IMR-90 (cell line): ENCODE measurements around the gene TMEM95. TPM values are rescaled to one million over a fixed set of nuclear protein-coding genes. Genes with fewer than 3 reads are reported as not detected.

Experiments
- ATAC-seq: fragments of 200-7000 bp; cut with Tn5 transposase; 2 replicates; pipeline ENCODE4 v1.9.1; 2020; ENCODE audit warnings: low read depth, mild to moderate bottlenecking, moderate library complexity
- BruUV-seq: library from RNA; stranded (reverse); fragments of 400-500 nt; replicated peaks from 2 replicates; lab custom pipeline; 2021; lab: Mats Ljungman, UMichigan
- CTCF ChIA-PET: fragments of 300-600 bp; formaldehyde crosslinking; extraction: SDS; loops from one replicate; lab custom pipeline; 2021; ENCODE audit warnings: antibody characterized with exemption; lab: Yijun Ruan, JAX
- POLR2A ChIA-PET: fragments of 300-600 bp; sonication (Branson Sonifier 250); formaldehyde crosslinking; loops from one replicate; lab custom pipeline; 2022; ENCODE audit warnings: antibody characterized with exemption; ENCODE audit not compliant: unreplicated experiment; lab: Charles Lee
- DNase-seq: peaks from one replicate; pipeline ENCODE4 v3.0.0; 2013
- H2AFZ ChIP-seq: replicated peaks from 2 replicates; pipeline ENCODE3; 2013; ENCODE audit warnings: low read length, mild to moderate bottlenecking; ENCODE audit not compliant: poor library complexity
- H2AK5ac ChIP-seq: 2 replicates; pipeline ENCODE4 v1.6.1; 2013; ENCODE audit warnings: low read depth, low read length, inconsistent platforms
- H2AK9ac ChIP-seq: replicated peaks from 2 replicates; pipeline ENCODE3; 2013; ENCODE audit warnings: mild to moderate bottlenecking, low read depth, low read length, moderate library complexity; ENCODE audit not compliant: poor library complexity
- H2BK120ac ChIP-seq: 2 replicates; pipeline ENCODE4 v1.6.1; 2013; ENCODE audit warnings: low read depth, low read length, inconsistent platforms
- H2BK15ac ChIP-seq: 3 replicates; pipeline ENCODE4 v1.6.1; 2013; ENCODE audit warnings: low read depth, low read length, inconsistent platforms
- H2BK20ac ChIP-seq: 2 replicates; pipeline ENCODE4 v1.6.1; 2013; ENCODE audit warnings: low read depth, mild to moderate bottlenecking, inconsistent platforms, low read length, moderate library complexity
- H2BK5ac ChIP-seq: 2 replicates; pipeline ENCODE4 v1.6.1; 2013; ENCODE audit warnings: mild to moderate bottlenecking, low read depth, low read length, inconsistent platforms; ENCODE audit not compliant: poor library complexity, severe bottlenecking
- H3K14ac ChIP-seq: replicated peaks from 2 replicates; pipeline ENCODE4 v1.6.1; 2013; ENCODE audit warnings: low read depth, low read length, inconsistent platforms
- H3K18ac ChIP-seq: 2 replicates; pipeline ENCODE4 v1.6.1; 2013; ENCODE audit warnings: low read depth, low read length, control low read depth
- H3K23ac ChIP-seq: 2 replicates; pipeline ENCODE4 v1.6.1; 2013; ENCODE audit warnings: low read depth, low read length, inconsistent platforms
- H3K27ac ChIP-seq: 2 replicates; pipeline ENCODE4 v1.5.1; 2013; ENCODE audit warnings: mild to moderate bottlenecking, control low read depth, low read length; ENCODE audit not compliant: insufficient read depth
- H3K27me3 ChIP-seq: 2 replicates; pipeline ENCODE4 v1.6.1; 2013; ENCODE audit warnings: low read length; ENCODE audit not compliant: control insufficient read depth, insufficient read depth
- H3K36me3 ChIP-seq: 2 replicates; pipeline ENCODE4 v1.6.1; 2013; ENCODE audit warnings: low read length, mixed read lengths; ENCODE audit not compliant: control insufficient read depth, insufficient read depth
- H3K4ac ChIP-seq: 2 replicates; pipeline ENCODE4 v1.6.1; 2013; ENCODE audit warnings: low read depth, low read length, inconsistent platforms
- H3K4me1 ChIP-seq: 2 replicates; pipeline ENCODE4 v1.6.1; 2013; ENCODE audit warnings: low read length, mixed read lengths; ENCODE audit not compliant: control insufficient read depth, insufficient read depth
- H3K4me2 ChIP-seq: 2 replicates; pipeline ENCODE4 v1.6.1; 2013; ENCODE audit warnings: low read depth, mild to moderate bottlenecking, control low read depth, low read length, moderate library complexity
- H3K4me3 ChIP-seq: 2 replicates; pipeline ENCODE4 v1.5.1; 2013; ENCODE audit warnings: low read depth, mild to moderate bottlenecking, control low read depth, low read length, moderate library complexity; ENCODE audit not compliant: insufficient read depth
- H3K56ac ChIP-seq: 2 replicates; pipeline ENCODE4 v1.6.1; 2013; ENCODE audit warnings: low read length, inconsistent platforms; ENCODE audit not compliant: insufficient read depth; ENCODE audit errors: extremely low read depth
- H3K79me1 ChIP-seq, 2 experiments: 2 replicates each; pipeline ENCODE4 v1.6.1; 2013; ENCODE audit warnings: low read length in 2 of 2, inconsistent platforms in 1 of 2, low read depth in 1 of 2
- H3K9ac ChIP-seq: 2 replicates; pipeline ENCODE4 v1.6.1; 2013; ENCODE audit warnings: low read depth, low read length, control low read depth
- H3K9me1 ChIP-seq: 2 replicates; pipeline ENCODE4 v1.6.1; 2013; ENCODE audit warnings: low read length, inconsistent platforms; ENCODE audit not compliant: insufficient read depth
- H3K9me3 ChIP-seq: 2 replicates; pipeline ENCODE4 v1.6.1; 2013; ENCODE audit warnings: low read length; ENCODE audit not compliant: control insufficient read depth, insufficient read depth
- H4K20me1 ChIP-seq: 2 replicates; pipeline ENCODE4 v1.6.1; 2013; ENCODE audit warnings: low read length, inconsistent platforms; ENCODE audit not compliant: insufficient read depth
- H4K5ac ChIP-seq: 2 replicates; pipeline ENCODE4 v1.6.1; 2013; ENCODE audit warnings: mild to moderate bottlenecking, low read depth, low read length, control low read depth
- H4K8ac ChIP-seq, 2 experiments: 2 replicates each; pipeline ENCODE4 v1.6.1; 2013; ENCODE audit warnings: low read depth in 2 of 2, low read length in 2 of 2, control low read depth in 1 of 2, inconsistent platforms in 1 of 2
- H4K91ac ChIP-seq: 2 replicates; pipeline ENCODE4 v1.6.1; 2013; ENCODE audit warnings: low read depth, low read length, inconsistent platforms; ENCODE audit not compliant: insufficient read depth
- CEBPB ChIP-seq: IDR thresholded peaks from 2 replicates; pipeline ENCODE4 v1.6.1; 2012; ENCODE audit warnings: low read depth, low read length, improper control_type of control experiment
- RFX5 ChIP-seq: IDR thresholded peaks from 2 replicates; pipeline ENCODE4 v1.8.0; 2012; ENCODE audit warnings: low read depth, mild to moderate bottlenecking, low read length, moderate library complexity
- WGBS, 2 experiments: methylation state at CpG; one replicate each; pipeline versions ENCODE4 v1.1.5 to v1.1.7; 2013; ENCODE audit warnings: missing lambda C conversion rate in 2 of 2; ENCODE audit not compliant: insufficient read length in 1 of 2; ENCODE audit errors: extremely low coverage in 2 of 2; 5-methylcytosine and 5-hydroxymethylcytosine counted together
- dilution Hi-C: fragments of 300-500 bp; cut with HindIII; formaldehyde crosslinking; loops from one replicate; pipeline ENCODE4 v1.14.3; 2018; ENCODE audit warnings: low sequenced_read_pairs; ENCODE audit not compliant: unreplicated experiment
- in situ Hi-C: fragments of 300-500 bp; cut with MboI; formaldehyde crosslinking; loops from 3 replicates; pipeline ENCODE4 v1.14.3; 2019; ENCODE audit warnings: low sequenced_read_pairs, inconsistent platforms, mixed read lengths
- intact Hi-C: fragments of 100-400 bp; cut with micrococcal nuclease; formaldehyde crosslinking; loops from 2 replicates; pipeline ENCODE4 v1.10.0; 2022
- polyA plus RNA-seq, 3 experiments: library from polyadenylated mRNA; depleted of rRNA; stranded (reverse); fragments of >200 nt; gene quantifications; 2 replicates each; pipeline ENCODE4 v1.2.3, GENCODE V29; 2012; ENCODE audit warnings: low replicate concordance in 1 of 3
- total RNA-seq: library from RNA; depleted of rRNA; stranded (reverse); fragments of >200 nt; gene quantifications from 2 replicates; pipeline ENCODE4 v1.2.3, GENCODE V29; 2012

The TMEM95 gene
- total and polyA plus RNA-seq, 2 of the 4 experiments (the other 2 are of a cell fraction), result not detected

GRCh38 chr17:7309628-7310027, 45.3 kb upstream of the TMEM95 start:
- peaks cover 25 to 58% of the 10 kb centered on the region in 2 experiments for H3K79me1 ChIP-seq
- intact Hi-C loops, result no loop called here

More at GRCh38 chr17:7309628-7310027, 45.3 kb upstream of the TMEM95 start:
- Histone ChIP-seq H4K91ac (no peak overlapping the region), H3K23ac (no peak overlapping the region), H3K36me3 (peaks cover 34% of the 10 kb centered on the region), H2AFZ (no peak overlapping the region), H3K9me1 (peaks cover 13% of the 10 kb centered on the region), H3K4me3 (no peak overlapping the region), H3K9ac (no peak overlapping the region), H4K20me1 (peaks cover 62% of the 10 kb centered on the region), H2AK9ac (no peak overlapping the region), H3K56ac (no peak overlapping the region), H3K27ac (no peak overlapping the region), H2AK5ac (no peak overlapping the region), H2BK5ac (no peak overlapping the region), H4K8ac (no peak overlapping the region), H3K4ac (no peak overlapping the region), H3K18ac (no peak overlapping the region), H2BK120ac (no peak overlapping the region), H4K5ac (no peak overlapping the region), H2BK20ac (no peak overlapping the region), H3K4me1 (peaks cover 4% of the 10 kb centered on the region; the same call in 1 of the 2 replicates), H3K14ac (no peak overlapping the region), H3K4me2 (no peak overlapping the region), H3K9me3 (no peaks in the 10 kb centered on the region), H3K27me3 (no peaks in the 10 kb centered on the region), H2BK15ac (no peak overlapping the region)
- in situ Hi-C loops (loop anchor here (10.0 kb wide), 1 partner anchor 265 kb away; the partner anchor contains the start of gene SLC16A11), dilution Hi-C loops (no loop called here)
- ATAC-seq, result no peak
- CTCF ChIA-PET, result interaction anchor here (0.9 kb wide), 1 partner anchor 10 kb away, joined by 3 read pairs; no protein-coding TSS in a partner anchor
- no TSS peak for BruUV-seq
- 0 out of 2 replicates have a peak, but pooled peaks have one; percentile 19 for TF ChIP-seq CEBPB
- no peak for TF ChIP-seq RFX5
- POLR2A ChIA-PET, result no interaction called here
- no peak for DNase-seq
- WGBS, 2 experiments, result 91% methylated on average over 10 of the region's 12 CpGs; no CpG with 5 or more reads in 1 of the 2 experiments
